ENCODE measurements around the gene CACNA1D. TPM values are rescaled to one million over a fixed set of nuclear protein-coding genes. Genes with fewer than 3 reads are reported as not detected.
"Not testable (repeated sequence)": the region's sequence is repeated elsewhere in the genome, so short reads cannot be mapped to it uniquely, and the experiment has no call there.

CACNA1D gene
- total RNA-seq, 4 donors from 2014 or later, result 74.6 to 194 (median 105) TPM

DNA sequence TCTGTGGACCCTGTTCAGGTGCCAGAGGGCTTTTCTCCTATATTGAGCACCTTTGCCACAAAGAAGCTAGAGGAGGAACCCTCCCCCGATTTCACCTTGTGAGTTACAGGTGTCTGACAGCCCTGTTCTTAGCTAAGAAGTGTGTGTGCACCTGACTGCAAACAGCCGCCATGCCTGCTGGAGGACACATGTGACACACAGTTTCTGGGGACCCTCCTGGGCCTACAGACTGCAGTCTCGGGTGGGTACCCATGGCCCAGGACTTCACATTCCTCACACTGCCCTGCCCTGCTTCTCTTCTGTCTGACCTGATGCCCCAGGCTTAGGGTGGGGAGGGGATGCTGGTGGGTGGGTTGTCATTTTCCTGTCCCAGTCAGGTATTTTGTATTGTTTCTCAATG is 140.6 kb downstream of the CACNA1D start:
- Histone ChIP-seq H3K27ac (no peak overlapping the region), H3K9me3 (no peaks in the 10 kb centered on the region), H3K4me3 (no peak overlapping the region), H3K36me3 (no peaks in the 10 kb centered on the region), H3K4me1 (no peaks in the 10 kb centered on the region), H3K27me3 (no peaks in the 10 kb centered on the region)
- TF ChIP-seq, protein P1, sequence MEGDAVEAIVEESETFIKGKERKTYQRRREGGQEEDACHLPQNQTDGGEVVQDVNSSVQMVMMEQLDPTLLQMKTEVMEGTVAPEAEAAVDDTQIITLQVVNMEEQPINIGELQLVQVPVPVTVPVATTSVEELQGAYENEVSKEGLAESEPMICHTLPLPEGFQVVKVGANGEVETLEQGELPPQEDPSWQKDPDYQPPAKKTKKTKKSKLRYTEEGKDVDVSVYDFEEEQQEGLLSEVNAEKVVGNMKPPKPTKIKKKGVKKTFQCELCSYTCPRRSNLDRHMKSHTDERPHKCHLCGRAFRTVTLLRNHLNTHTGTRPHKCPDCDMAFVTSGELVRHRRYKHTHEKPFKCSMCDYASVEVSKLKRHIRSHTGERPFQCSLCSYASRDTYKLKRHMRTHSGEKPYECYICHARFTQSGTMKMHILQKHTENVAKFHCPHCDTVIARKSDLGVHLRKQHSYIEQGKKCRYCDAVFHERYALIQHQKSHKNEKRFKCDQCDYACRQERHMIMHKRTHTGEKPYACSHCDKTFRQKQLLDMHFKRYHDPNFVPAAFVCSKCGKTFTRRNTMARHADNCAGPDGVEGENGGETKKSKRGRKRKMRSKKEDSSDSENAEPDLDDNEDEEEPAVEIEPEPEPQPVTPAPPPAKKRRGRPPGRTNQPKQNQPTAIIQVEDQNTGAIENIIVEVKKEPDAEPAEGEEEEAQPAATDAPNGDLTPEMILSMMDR (IDR thresholded peaks at IDR 0.05), result no peak
- TF ChIP-seq POLR2A (IDR thresholded peaks at IDR 0.05), result no peak
- no peak for DNase-seq

DNA sequence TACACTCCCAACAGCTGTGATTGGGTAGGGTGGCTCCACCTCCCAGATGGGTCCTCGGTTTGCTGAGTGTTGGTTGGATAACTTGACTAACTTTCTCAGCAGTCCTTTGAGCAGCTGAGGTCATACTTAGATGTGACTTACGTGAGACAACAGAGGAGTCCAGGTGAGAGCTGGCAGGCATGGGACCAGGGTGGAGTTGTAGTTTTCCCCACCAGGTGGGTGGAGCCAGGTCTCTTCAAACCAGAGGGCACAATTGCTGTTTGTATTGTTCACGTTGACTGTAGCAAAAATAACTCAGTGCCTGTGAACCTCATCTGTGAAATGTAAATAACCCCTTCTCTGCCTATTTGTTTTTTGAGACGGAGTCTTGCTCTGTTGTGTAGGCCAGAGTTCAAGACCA is 144.4 kb downstream of the CACNA1D start:
- not testable (repeated sequence) for H3K36me3 ChIP-seq, H3K9me3 ChIP-seq, H3K27me3 ChIP-seq, H3K4me1 ChIP-seq, H3K4me3 ChIP-seq, H3K27ac ChIP-seq, DNase-seq

- Histone ChIP-seq H3K4me3 (no peak overlapping the region), H3K4me1 (no peaks in the 10 kb centered on the region), H3K36me3 (no peaks in the 10 kb centered on the region), H3K27ac (no peak overlapping the region), H3K9me3 (no peaks in the 10 kb centered on the region), H3K27me3 (no peaks in the 10 kb centered on the region)
- no peak for DNase-seq
- TF ChIP-seq, protein P1 (IDR thresholded peaks at IDR 0.05), result no peak
- no peak for TF ChIP-seq POLR2A (IDR thresholded peaks at IDR 0.05)
Measured at GRCh38 chr3:53641397-53641796, 147.0 kb downstream of the CACNA1D start.

DNA sequence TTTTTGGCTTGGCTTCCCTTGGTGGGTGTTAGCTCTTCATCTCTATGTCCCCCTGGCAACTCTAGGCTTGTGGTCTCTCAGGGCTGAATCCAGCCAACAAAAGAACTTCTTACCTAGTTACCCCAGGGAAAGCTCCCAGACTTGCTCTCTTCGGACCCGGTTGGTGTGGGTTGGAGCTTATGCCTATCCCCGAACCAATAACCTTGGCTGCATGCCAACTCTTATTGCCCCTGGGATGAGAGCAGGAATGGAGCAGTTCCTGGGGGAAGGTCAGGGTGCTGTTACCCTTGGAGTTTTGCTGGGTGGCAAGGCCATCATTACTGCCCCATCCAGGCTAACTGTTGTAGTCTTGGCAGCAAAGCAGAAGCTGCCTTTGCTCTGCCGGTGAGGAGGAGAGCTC is 147.8 kb downstream of the CACNA1D start:
- no peaks in the 10 kb centered on the region for H3K27me3 ChIP-seq

GRCh38 chr3:53643757-53644156 is 149.3 kb downstream of the CACNA1D start:
- Histone ChIP-seq H3K36me3 (no peaks in the 10 kb centered on the region), H3K9me3 (no peaks in the 10 kb centered on the region), H3K27me3 (no peaks in the 10 kb centered on the region), H3K4me3 (no peak overlapping the region), H3K27ac (no peak overlapping the region), H3K4me1 (no peaks in the 10 kb centered on the region)
- TF ChIP-seq POLR2A (IDR thresholded peaks at IDR 0.05), result no peak
- no peak for DNase-seq

More for the DNA sequence above, 147.8 kb downstream of the CACNA1D start:
- H3K9me3 ChIP-seq, result no peaks in the 10 kb centered on the region
- no peak for TF ChIP-seq POLR2A (IDR thresholded peaks at IDR 0.05)
- TF ChIP-seq, protein P1 (IDR thresholded peaks at IDR 0.05), result no peak
- no peak overlapping the region for H3K27ac ChIP-seq
- no peaks in the 10 kb centered on the region for H3K4me1 ChIP-seq
- H3K4me3 ChIP-seq, result no peak overlapping the region
- no peak for DNase-seq
- no peaks in the 10 kb centered on the region for H3K36me3 ChIP-seq

GRCh38 chr3:53645754-53646153 is 151.3 kb downstream of the CACNA1D start:
- no peak for DNase-seq
- H3K9me3 ChIP-seq, result no peaks in the 10 kb centered on the region
- no peak overlapping the region for H3K4me3 ChIP-seq
- no peaks in the 10 kb centered on the region for H3K27me3 ChIP-seq
- no peak overlapping the region for H3K27ac ChIP-seq
- TF ChIP-seq POLR2A (IDR thresholded peaks at IDR 0.05), result no peak
- TF ChIP-seq, protein P1 (IDR thresholded peaks at IDR 0.05), result no peak
- H3K36me3 ChIP-seq, result no peaks in the 10 kb centered on the region
- no peaks in the 10 kb centered on the region for H3K4me1 ChIP-seq

DNA sequence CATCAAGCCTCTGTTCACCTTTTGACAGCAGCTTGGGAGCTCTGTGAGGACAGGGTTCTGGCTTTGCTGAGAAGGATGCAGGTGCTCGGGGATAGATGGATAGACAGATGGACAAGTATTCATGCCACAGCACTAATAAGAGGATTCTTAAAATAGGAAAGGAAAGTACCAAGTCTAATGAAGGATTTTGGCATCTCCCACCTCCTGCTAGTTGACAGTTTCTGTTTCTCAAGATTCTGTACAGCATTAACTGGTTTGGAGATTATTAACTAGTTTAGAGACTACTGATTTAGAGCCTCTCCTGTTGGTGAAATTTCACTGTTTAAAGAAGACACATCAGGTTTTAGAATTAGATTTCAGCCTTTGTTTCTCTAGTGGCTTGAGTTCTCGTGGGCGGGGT is 152.3 kb downstream of the CACNA1D start:
- no peak overlapping the region for H3K27ac ChIP-seq
- no peaks in the 10 kb centered on the region for H3K36me3 ChIP-seq
- H3K4me1 ChIP-seq, result no peaks in the 10 kb centered on the region
- H3K27me3 ChIP-seq, result no peaks in the 10 kb centered on the region
- TF ChIP-seq POLR2A (IDR thresholded peaks at IDR 0.05), result no peak
- TF ChIP-seq, protein P1 (IDR thresholded peaks at IDR 0.05), result no peak
- H3K4me3 ChIP-seq, result no peak overlapping the region
- DNase-seq, result no peak
- H3K9me3 ChIP-seq, result no peaks in the 10 kb centered on the region
